Activated naive CD8-positive, alpha-beta T cell treated with anti-CD3 and anti-CD28 coated beads, Interleukin-2, amount 50 U/mL, for 24 hours (primary cell): ENCODE results near the gene MSI2.

ENCODE experiments used
- ATAC-seq: fragments of 150-1000 bp; cut with Tn5 transposase; one replicate; pipeline ENCODE4 v1.10.0; 2021
- DNase-seq: peaks from one replicate; pipeline ENCODE4 v3.0.0; 2021
- H3K27ac Mint-ChIP-seq: one replicate; pipeline ENCODE4 v1.8.0; 2021; ENCODE audit warnings: mild to moderate bottlenecking, mixed read lengths
- H3K27me3 Mint-ChIP-seq: one replicate; pipeline ENCODE4 v1.8.0; 2021; ENCODE audit warnings: mixed read lengths
- H3K36me3 Mint-ChIP-seq: one replicate; pipeline ENCODE4 v1.8.0; 2021; ENCODE audit warnings: low read depth, mixed read lengths
- H3K4me1 Mint-ChIP-seq: one replicate; pipeline ENCODE4 v1.8.0; 2021; ENCODE audit warnings: mixed read lengths
- H3K4me3 Mint-ChIP-seq: one replicate; pipeline ENCODE4 v1.8.0; 2021; ENCODE audit warnings: mild to moderate bottlenecking, moderate library complexity, mixed read lengths
- H3K9me3 Mint-ChIP-seq: one replicate; pipeline ENCODE4 v1.8.0; 2021; ENCODE audit warnings: mixed read lengths

The MSI2 gene

GRCh38 chr17:57701124-57701523, 444.8 kb downstream of the MSI2 start:
- DNase-seq (no peak), ATAC-seq (no peak)
- no peak overlapping the region for H3K27ac Mint-ChIP-seq
- no peaks in the 10 kb centered on the region for H3K9me3 Mint-ChIP-seq
- no peaks in the 10 kb centered on the region for H3K36me3 Mint-ChIP-seq
- H3K4me1 Mint-ChIP-seq: peaks cover 8% of the 10 kb centered on the region
- H3K4me3 Mint-ChIP-seq: no peak overlapping the region
- no peaks in the 10 kb centered on the region for H3K27me3 Mint-ChIP-seq

- ATAC-seq: no peak
- no peak overlapping the region for H3K4me3 Mint-ChIP-seq
- H3K36me3 Mint-ChIP-seq: no peaks in the 10 kb centered on the region
- H3K27me3 Mint-ChIP-seq: no peaks in the 10 kb centered on the region
- no peak overlapping the region for H3K27ac Mint-ChIP-seq
- H3K4me1 Mint-ChIP-seq: peaks cover 13% of the 10 kb centered on the region
- DNase-seq: no peak
- H3K9me3 Mint-ChIP-seq: no peaks in the 10 kb centered on the region
Measured at GRCh38 chr17:57703273-57703672, 446.9 kb downstream of the MSI2 start.

- no peak overlapping the region for H3K4me3 Mint-ChIP-seq
- no peak overlapping the region for H3K27ac Mint-ChIP-seq
- no peaks in the 10 kb centered on the region for H3K27me3 Mint-ChIP-seq
- ATAC-seq (no peak), DNase-seq (no peak)
- no peaks in the 10 kb centered on the region for H3K36me3 Mint-ChIP-seq
- H3K4me1 Mint-ChIP-seq: peaks cover 13% of the 10 kb centered on the region
- H3K9me3 Mint-ChIP-seq: peaks cover 4% of the 10 kb centered on the region
Measured at GRCh38 chr17:57704448-57704847, 448.1 kb downstream of the MSI2 start.

DNA sequence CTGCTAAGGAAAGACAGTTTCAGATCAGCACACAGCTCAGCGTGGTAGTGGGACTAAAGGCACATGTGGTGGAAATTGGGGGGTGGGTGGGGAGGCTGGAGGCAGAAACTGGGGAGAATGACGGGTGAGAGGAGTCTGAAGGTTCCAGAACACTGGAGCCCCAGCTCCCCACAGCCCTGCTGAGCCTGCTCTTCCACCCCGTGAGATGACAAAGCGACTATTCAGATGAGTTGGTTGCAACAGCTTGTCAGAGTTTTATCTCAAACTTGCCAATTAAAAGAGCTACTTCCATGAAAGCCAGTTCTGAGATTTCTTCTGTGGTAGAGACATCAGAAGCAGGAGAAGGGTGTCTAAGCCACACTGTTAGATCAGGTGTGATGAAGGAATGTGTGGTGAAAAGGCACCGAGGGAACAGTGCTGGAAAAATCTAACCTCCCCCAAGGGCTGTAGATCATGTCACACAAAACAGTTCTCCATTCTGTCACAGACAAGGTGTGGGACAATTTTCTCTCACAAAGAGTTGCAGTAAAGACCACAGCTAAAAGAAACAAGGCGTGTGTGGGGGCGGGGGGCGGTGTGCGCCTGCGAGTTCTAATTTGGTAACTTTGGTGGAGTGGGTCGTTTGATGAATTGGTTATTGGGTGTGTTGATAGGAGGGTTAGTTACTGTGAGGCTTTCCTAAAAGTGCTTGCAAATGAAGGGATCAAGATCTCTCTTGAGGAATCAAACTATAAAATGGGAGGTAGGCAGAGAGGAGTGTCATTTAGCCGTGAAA, 449.8 kb downstream of the MSI2 start:
- DNase-seq (no peak), ATAC-seq (peak; percentile 49)
- Mint-ChIP-seq H3K36me3 (no peaks in the 10 kb centered on the region), H3K27ac (no peak overlapping the region), H3K4me3 (no peak overlapping the region), H3K9me3 (peaks cover 8% of the 10 kb centered on the region), H3K4me1 (peaks cover 13% of the 10 kb centered on the region), H3K27me3 (no peaks in the 10 kb centered on the region)

GRCh38 chr17:57706761-57707160, 450.4 kb downstream of the MSI2 start:
- H3K9me3 Mint-ChIP-seq: peaks cover 8% of the 10 kb centered on the region
- ATAC-seq: no peak
- H3K36me3 Mint-ChIP-seq: no peaks in the 10 kb centered on the region
- peaks cover 13% of the 10 kb centered on the region for H3K4me1 Mint-ChIP-seq
- no peak overlapping the region for H3K4me3 Mint-ChIP-seq
- no peak overlapping the region for H3K27ac Mint-ChIP-seq
- no peak for DNase-seq
- no peaks in the 10 kb centered on the region for H3K27me3 Mint-ChIP-seq

GRCh38 chr17:57707892-57708291, 451.6 kb downstream of the MSI2 start:
- H3K27me3 Mint-ChIP-seq: no peaks in the 10 kb centered on the region
- DNase-seq: no peak
- peaks cover 8% of the 10 kb centered on the region for H3K9me3 Mint-ChIP-seq
- no peak overlapping the region for H3K4me3 Mint-ChIP-seq
- ATAC-seq: no peak
- no peak overlapping the region for H3K27ac Mint-ChIP-seq
- peaks cover 13% of the 10 kb centered on the region for H3K4me1 Mint-ChIP-seq
- no peaks in the 10 kb centered on the region for H3K36me3 Mint-ChIP-seq

DNA sequence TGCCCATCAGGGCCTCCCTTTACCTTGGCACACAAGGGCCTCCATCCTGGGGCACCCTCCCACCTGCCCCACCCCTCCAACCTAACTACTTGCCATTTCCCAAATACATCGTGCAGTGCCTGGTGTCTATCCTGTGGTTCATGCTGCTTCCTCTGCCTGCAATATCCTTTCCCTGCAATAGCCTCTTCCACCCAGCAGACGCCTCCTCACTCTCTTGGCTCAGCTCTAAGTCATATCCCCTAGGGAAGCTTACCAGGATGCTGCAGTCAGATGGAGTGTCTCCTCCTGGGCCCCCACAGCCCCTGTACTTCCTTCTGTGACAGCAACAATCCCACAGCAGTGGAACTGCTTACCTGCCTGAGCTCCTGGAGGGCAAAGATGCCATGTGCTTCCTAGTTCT, 452.1 kb downstream of the MSI2 start:
- no peaks in the 10 kb centered on the region for H3K36me3 Mint-ChIP-seq
- no peak overlapping the region for H3K27ac Mint-ChIP-seq
- H3K27me3 Mint-ChIP-seq: no peaks in the 10 kb centered on the region
- peaks cover 8% of the 10 kb centered on the region for H3K9me3 Mint-ChIP-seq
- DNase-seq (no peak), ATAC-seq (no peak)
- no peak overlapping the region for H3K4me3 Mint-ChIP-seq
- H3K4me1 Mint-ChIP-seq: peaks cover 13% of the 10 kb centered on the region

DNA sequence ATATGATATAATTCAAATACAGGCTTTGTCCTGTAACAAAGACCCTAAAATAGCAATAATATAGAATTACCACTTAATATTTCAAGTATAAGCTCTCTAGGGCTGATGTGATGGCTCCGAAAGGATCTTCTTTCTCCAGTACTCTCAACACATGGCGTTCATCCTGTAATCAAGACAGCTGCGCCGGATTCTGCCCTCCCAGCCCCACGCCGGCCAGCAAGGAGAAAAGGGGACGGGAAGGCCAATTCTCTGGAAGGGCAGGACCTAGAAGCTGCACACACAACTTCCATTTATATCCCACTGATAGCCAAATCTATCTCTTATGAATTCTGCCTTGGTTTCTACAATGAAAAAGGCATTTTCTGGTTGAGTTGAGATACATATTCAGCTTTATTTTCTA, 456.8 kb downstream of the MSI2 start:
- H3K4me3 Mint-ChIP-seq: no peak overlapping the region
- no peak overlapping the region for H3K27ac Mint-ChIP-seq
- no peaks in the 10 kb centered on the region for H3K4me1 Mint-ChIP-seq
- H3K9me3 Mint-ChIP-seq: peaks cover 8% of the 10 kb centered on the region
- H3K36me3 Mint-ChIP-seq: no peaks in the 10 kb centered on the region
- no peaks in the 10 kb centered on the region for H3K27me3 Mint-ChIP-seq
- no peak for ATAC-seq
- DNase-seq: no peak

- H3K4me3 Mint-ChIP-seq: no peak overlapping the region
- no peaks in the 10 kb centered on the region for H3K27me3 Mint-ChIP-seq
- ATAC-seq (no peak), DNase-seq (no peak)
- H3K9me3 Mint-ChIP-seq: peaks cover 4% of the 10 kb centered on the region
- H3K27ac Mint-ChIP-seq: no peak overlapping the region
- H3K36me3 Mint-ChIP-seq: no peaks in the 10 kb centered on the region
- no peaks in the 10 kb centered on the region for H3K4me1 Mint-ChIP-seq
Measured at GRCh38 chr17:57714665-57715180, 458.4 kb downstream of the MSI2 start.

- H3K9me3 Mint-ChIP-seq: no peaks in the 10 kb centered on the region
- H3K27me3 Mint-ChIP-seq: no peaks in the 10 kb centered on the region
- H3K27ac Mint-ChIP-seq: no peak overlapping the region
- no peak overlapping the region for H3K4me3 Mint-ChIP-seq
- ATAC-seq (no peak), DNase-seq (no peak)
- H3K36me3 Mint-ChIP-seq: no peaks in the 10 kb centered on the region
- no peaks in the 10 kb centered on the region for H3K4me1 Mint-ChIP-seq
Measured at GRCh38 chr17:57715981-57716380, 459.7 kb downstream of the MSI2 start.

DNA sequence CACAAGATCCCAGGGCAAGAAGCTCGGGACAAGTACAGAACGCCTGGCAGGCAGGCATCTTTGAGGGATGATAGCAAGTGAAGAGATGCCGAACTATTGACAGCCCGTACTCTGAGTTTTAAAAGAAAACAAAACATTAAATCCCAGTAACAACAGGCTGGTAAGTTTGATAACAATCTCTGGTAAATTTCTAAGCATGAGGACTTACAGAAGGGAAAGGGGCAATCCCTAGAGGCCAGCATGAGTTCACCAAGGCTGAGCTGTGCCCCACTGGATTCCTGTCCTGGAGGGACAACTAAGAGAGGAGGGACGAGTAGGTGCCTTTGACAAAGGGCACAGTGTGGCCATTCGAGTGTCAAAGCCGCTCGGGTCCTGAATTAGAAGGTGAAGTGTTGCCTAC, 462.6 kb downstream of the MSI2 start:
- H3K4me3 Mint-ChIP-seq: no peak overlapping the region
- DNase-seq (no peak), ATAC-seq (no peak)
- H3K9me3 Mint-ChIP-seq: no peaks in the 10 kb centered on the region
- no peaks in the 10 kb centered on the region for H3K27me3 Mint-ChIP-seq
- peaks cover 1% of the 10 kb centered on the region for H3K4me1 Mint-ChIP-seq
- H3K36me3 Mint-ChIP-seq: no peaks in the 10 kb centered on the region
- H3K27ac Mint-ChIP-seq: no peak overlapping the region

- no peak for DNase-seq
- no peak overlapping the region for H3K4me3 Mint-ChIP-seq
Measured at GRCh38 chr17:57720386-57721035, 464.2 kb downstream of the MSI2 start.

GRCh38 chr17:57721967-57722703, 465.8 kb downstream of the MSI2 start:
- Mint-ChIP-seq H3K4me1 (peaks cover 1% of the 10 kb centered on the region), H3K27me3 (no peaks in the 10 kb centered on the region), H3K36me3 (no peaks in the 10 kb centered on the region), H3K9me3 (no peaks in the 10 kb centered on the region), H3K4me3 (no peak overlapping the region), H3K27ac (no peak overlapping the region)
- DNase-seq (no peak), ATAC-seq (no peak)

More at GRCh38 chr17:57720386-57721035, 464.2 kb downstream of the MSI2 start:
- Mint-ChIP-seq H3K4me1 (peaks cover 1% of the 10 kb centered on the region), H3K9me3 (no peaks in the 10 kb centered on the region), H3K27me3 (no peaks in the 10 kb centered on the region), H3K27ac (no peak overlapping the region), H3K36me3 (no peaks in the 10 kb centered on the region)
- no peak for ATAC-seq

DNA sequence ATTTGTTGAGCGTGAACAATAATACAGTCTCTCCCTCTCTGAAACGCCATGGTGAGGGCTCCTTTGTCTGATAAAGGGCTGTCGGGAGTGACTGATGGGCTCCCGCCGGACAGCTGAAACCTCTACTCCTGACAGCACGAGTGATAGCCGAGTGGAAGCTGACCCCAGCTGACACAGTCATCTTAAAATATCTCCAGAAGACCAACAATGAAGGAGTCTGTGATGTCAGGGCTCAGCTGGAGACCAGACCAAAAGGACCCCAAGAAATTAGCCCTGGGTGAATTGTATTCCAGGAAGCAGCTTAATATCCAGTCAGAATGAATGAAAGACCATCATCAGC, 466.4 kb downstream of the MSI2 start:
- Mint-ChIP-seq H3K27ac (no peak overlapping the region), H3K4me1 (peaks cover 1% of the 10 kb centered on the region), H3K27me3 (no peaks in the 10 kb centered on the region), H3K9me3 (no peaks in the 10 kb centered on the region), H3K4me3 (no peak overlapping the region), H3K36me3 (no peaks in the 10 kb centered on the region)
- DNase-seq (no peak), ATAC-seq (no peak)
